BE2C (cell line): ENCODE results near the gene DDX17.

Source experiments
- DNase-seq: peaks from one replicate; pipeline ENCODE4 v3.0.0-alpha.2; 2020
- H3K27me3 ChIP-seq: fragments of 250-450 bp; sonication (Bioruptor Pico); 2 replicates; pipeline ENCODE4 v1.5.1; 2020; ENCODE audit warnings: mild to moderate bottlenecking
- H3K36me3 ChIP-seq: fragments of 250-450 bp; sonication (Bioruptor Pico); 2 replicates; pipeline ENCODE4 v1.5.1; 2020; ENCODE audit warnings: mild to moderate bottlenecking
- H3K4me1 ChIP-seq: fragments of 250-450 bp; sonication (Bioruptor Pico); 2 replicates; pipeline ENCODE4 v1.5.1; 2020
- H3K4me3 ChIP-seq: 2 replicates; pipeline ENCODE4 v1.5.1; 2011; ENCODE audit warnings: low read depth, low read length
- H3K9me3 ChIP-seq: fragments of 250-450 bp; sonication (Bioruptor Pico); 2 replicates; pipeline ENCODE4 v1.5.1; 2020
- CTCF ChIP-seq: IDR thresholded peaks from 2 replicates; pipeline ENCODE4 v1.5.1; 2012; ENCODE audit warnings: mild to moderate bottlenecking, low read depth, low read length

The DDX17 gene

GRCh38 chr22:38524429-38524828, 18.3 kb upstream of the DDX17 start:
- no peaks in the 10 kb centered on the region for H3K9me3 ChIP-seq
- no peak overlapping the region for H3K4me3 ChIP-seq
- H3K27me3 ChIP-seq: peaks cover 14% of the 10 kb centered on the region
- TF ChIP-seq CTCF: no peak
- no peaks in the 10 kb centered on the region for H3K4me1 ChIP-seq
- H3K36me3 ChIP-seq: no peaks in the 10 kb centered on the region
- no peak for DNase-seq

- TF ChIP-seq CTCF: no peak
- Histone ChIP-seq H3K4me3 (no peak overlapping the region), H3K4me1 (no peaks in the 10 kb centered on the region), H3K9me3 (no peaks in the 10 kb centered on the region), H3K36me3 (no peaks in the 10 kb centered on the region), H3K27me3 (peaks cover 14% of the 10 kb centered on the region)
- no peak for DNase-seq
Observed at GRCh38 chr22:38523479-38523878, 17.4 kb upstream of the DDX17 start.

GRCh38 chr22:38523029-38523428, 16.9 kb upstream of the DDX17 start:
- Histone ChIP-seq H3K9me3 (no peaks in the 10 kb centered on the region), H3K36me3 (no peaks in the 10 kb centered on the region), H3K27me3 (peaks cover 14% of the 10 kb centered on the region), H3K4me1 (no peaks in the 10 kb centered on the region), H3K4me3 (no peak overlapping the region)
- no peak for DNase-seq
- no peak for TF ChIP-seq CTCF

- H3K4me1 ChIP-seq: no peaks in the 10 kb centered on the region
- H3K9me3 ChIP-seq: no peaks in the 10 kb centered on the region
- H3K36me3 ChIP-seq: no peaks in the 10 kb centered on the region
- no peak for TF ChIP-seq CTCF
- peaks cover 13% of the 10 kb centered on the region for H3K27me3 ChIP-seq
- no peak overlapping the region for H3K4me3 ChIP-seq
- no peak for DNase-seq
Observed at GRCh38 chr22:38519453-38520250, 13.5 kb upstream of the DDX17 start.

- Histone ChIP-seq H3K4me3 (no peak overlapping the region), H3K36me3 (no peaks in the 10 kb centered on the region), H3K9me3 (no peaks in the 10 kb centered on the region), H3K4me1 (no peaks in the 10 kb centered on the region), H3K27me3 (peaks cover 7% of the 10 kb centered on the region)
- DNase-seq: no peak
- no peak for TF ChIP-seq CTCF
Observed at GRCh38 chr22:38518620-38519019, 12.5 kb upstream of the DDX17 start.

GRCh38 chr22:38513063-38513462, 7.0 kb upstream of the DDX17 start:
- H3K36me3 ChIP-seq: no peaks in the 10 kb centered on the region
- H3K4me3 ChIP-seq: no peak overlapping the region
- peak; percentile 45 for DNase-seq
- TF ChIP-seq CTCF: peak; percentile 50
- H3K27me3 ChIP-seq: no peaks in the 10 kb centered on the region
- no peaks in the 10 kb centered on the region for H3K4me1 ChIP-seq
- H3K9me3 ChIP-seq: no peaks in the 10 kb centered on the region
